VCaP (cell line): ENCODE measurements around the gene OR6Q1.
A peak's percentile ranks its signal among the peaks of the same experiment; 100 is the strongest.
"Not testable (repeated sequence)": the region's sequence is repeated elsewhere in the genome, so short reads cannot be mapped to it uniquely, and the experiment has no call there.

Experiments
- H3K27ac ChIP-seq: fragments of 450-650 bp; 2 replicates; pipeline ENCODE4 v1.5.1; 2017
- CTCF ChIP-seq: fragments of 450-650 bp; conservative IDR thresholded peaks from 2 replicates; pipeline ENCODE4 v1.5.1; 2017; ENCODE audit warnings: mild to moderate bottlenecking, moderate library complexity

OR6Q1 gene, protein sequence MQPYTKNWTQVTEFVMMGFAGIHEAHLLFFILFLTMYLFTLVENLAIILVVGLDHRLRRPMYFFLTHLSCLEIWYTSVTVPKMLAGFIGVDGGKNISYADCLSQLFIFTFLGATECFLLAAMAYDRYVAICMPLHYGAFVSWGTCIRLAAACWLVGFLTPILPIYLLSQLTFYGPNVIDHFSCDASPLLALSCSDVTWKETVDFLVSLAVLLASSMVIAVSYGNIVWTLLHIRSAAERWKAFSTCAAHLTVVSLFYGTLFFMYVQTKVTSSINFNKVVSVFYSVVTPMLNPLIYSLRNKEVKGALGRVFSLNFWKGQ

DNA sequence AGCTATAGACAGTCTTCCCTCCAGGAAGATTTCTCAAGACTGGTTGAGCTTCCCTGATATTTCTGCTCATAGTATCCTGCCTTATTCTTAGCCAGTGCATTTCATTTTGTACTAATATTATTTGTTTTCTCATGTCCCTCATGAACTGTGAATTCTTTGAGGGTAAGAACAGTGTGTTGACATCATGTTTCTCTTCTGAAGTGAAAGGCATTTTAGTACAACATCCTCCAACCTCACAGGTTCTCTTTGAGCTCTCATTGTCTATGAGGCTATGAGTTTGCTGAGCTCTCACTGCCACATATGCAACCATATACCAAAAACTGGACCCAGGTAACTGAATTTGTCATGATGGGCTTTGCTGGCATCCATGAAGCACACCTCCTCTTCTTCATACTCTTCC lies at the start of gene OR6Q1:
OR6Q1 (plus strand) TSS at position 301 of the 400 bp plus-strand sequence; CDS start at position 301, 0 bp downstream.
- no peak for TF ChIP-seq CTCF
- no peak within 1 kb of the TSS for H3K27ac ChIP-seq

DNA sequence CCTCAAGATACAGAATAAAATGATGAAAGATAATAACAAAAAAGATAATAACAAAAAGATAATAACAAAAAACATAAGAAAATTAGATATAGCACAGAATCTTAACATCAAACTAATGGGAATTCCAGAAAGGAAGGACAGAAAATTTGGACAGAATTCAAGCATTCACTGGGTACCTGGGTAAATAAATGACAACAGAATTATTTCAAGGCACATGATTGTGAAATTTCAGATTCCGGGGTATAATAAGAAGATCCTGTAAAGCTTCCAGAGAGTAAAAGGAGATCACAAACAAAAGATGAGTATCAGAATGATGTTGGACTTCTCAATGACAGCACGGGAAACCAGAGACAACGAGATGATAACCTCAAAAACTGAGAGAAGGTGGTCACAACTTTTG lies 49.2 kb upstream of the OR6Q1 start:
- no peak for TF ChIP-seq CTCF

GRCh38 chr11:57982776-57983175 lies 48.0 kb upstream of the OR6Q1 start:
- no peak overlapping the region for H3K27ac ChIP-seq
- TF ChIP-seq CTCF, result no peak

More for the DNA sequence above, 49.2 kb upstream of the OR6Q1 start:
- no peak overlapping the region for H3K27ac ChIP-seq

- no peak overlapping the region for H3K27ac ChIP-seq
- no peak for TF ChIP-seq CTCF
Observed at GRCh38 chr11:57983191-57983590, 47.6 kb upstream of the OR6Q1 start.

DNA sequence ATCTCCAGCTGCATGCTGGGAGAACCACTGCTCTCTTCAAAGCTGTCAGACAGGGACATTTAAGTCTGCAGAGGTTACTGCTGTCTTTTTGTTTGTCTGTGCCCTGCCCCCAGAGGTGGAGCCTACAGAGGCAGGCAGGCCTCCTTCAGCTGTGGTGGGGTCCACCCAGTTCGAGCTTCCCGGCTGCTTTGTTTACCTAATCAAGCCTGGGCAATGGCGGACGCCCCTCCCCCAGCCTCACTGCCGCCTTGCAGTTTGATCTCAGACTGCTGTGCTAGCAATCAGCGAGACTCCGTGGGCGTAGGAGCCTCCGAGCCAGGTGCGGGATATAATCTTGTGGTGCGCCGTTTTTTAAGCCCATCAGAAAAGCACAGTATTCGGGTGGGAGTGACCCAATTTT lies 31.2 kb upstream of the OR6Q1 start:
- not testable (repeated sequence) for H3K27ac ChIP-seq

- H3K27ac ChIP-seq, result not testable (repeated sequence)
Observed at GRCh38 chr11:58000021-58000420, 30.7 kb upstream of the OR6Q1 start.

DNA sequence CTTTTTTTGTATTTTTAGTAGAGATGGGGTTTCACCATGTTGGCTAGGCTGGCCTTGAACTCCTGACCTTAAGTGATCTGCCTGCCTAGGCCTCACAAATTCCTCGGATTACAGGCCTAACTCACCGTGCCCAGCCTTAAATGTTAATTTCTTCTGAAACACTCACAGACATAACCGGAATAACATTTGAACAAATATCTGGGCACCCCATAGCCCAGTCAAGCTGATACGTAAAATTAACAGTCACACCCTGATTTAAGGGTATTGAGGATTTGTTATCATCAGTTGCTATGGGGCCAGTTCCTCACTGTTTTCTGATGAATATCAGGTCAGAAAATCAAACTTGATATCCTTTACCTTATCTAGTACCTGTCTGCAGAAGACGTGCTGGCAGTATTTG lies 30.1 kb upstream of the OR6Q1 start:
- TF ChIP-seq CTCF, result no peak

GRCh38 chr11:58003036-58003435 lies 27.7 kb upstream of the OR6Q1 start:
- TF ChIP-seq CTCF, result no peak
- H3K27ac ChIP-seq, result no peak overlapping the region

More for the DNA sequence above, 30.1 kb upstream of the OR6Q1 start:
- peak overlapping the region; percentile 13; the same call in 1 of the 2 replicates for H3K27ac ChIP-seq
